GM12873 (cell line): ENCODE results near the gene NRM.

ENCODE experiments used
- CTCF ChIP-seq: IDR thresholded peaks from 2 replicates; pipeline ENCODE4 v1.5.1; 2012; ENCODE audit warnings: low read depth, mild to moderate bottlenecking, moderate library complexity, low read length, control low read depth; ENCODE audit not compliant: insufficient read depth; ENCODE audit errors: missing control alignments

The NRM gene

GRCh38 chr6:30727920-30728553 is 37.3 kb upstream of the NRM start:
- no peak for TF ChIP-seq CTCF

- TF ChIP-seq CTCF = no peak
Observed at GRCh38 chr6:30726506-30727413, 36.0 kb upstream of the NRM start.

GRCh38 chr6:30725713-30726505 is 35.1 kb upstream of the NRM start:
- TF ChIP-seq CTCF = no peak

GRCh38 chr6:30724906-30725667 is 34.3 kb upstream of the NRM start:
- no peak for TF ChIP-seq CTCF

- peak; percentile 92 for TF ChIP-seq CTCF
Observed at GRCh38 chr6:30722280-30723112, 31.7 kb upstream of the NRM start.

- peak; percentile 44 for TF ChIP-seq CTCF
Observed at GRCh38 chr6:30721198-30722024, 30.6 kb upstream of the NRM start.
